ENCODE data around the gene METTL24. TPM values are rescaled to one million over a fixed set of nuclear protein-coding genes. Genes with fewer than 3 reads are reported as not detected.

METTL24 gene, protein sequence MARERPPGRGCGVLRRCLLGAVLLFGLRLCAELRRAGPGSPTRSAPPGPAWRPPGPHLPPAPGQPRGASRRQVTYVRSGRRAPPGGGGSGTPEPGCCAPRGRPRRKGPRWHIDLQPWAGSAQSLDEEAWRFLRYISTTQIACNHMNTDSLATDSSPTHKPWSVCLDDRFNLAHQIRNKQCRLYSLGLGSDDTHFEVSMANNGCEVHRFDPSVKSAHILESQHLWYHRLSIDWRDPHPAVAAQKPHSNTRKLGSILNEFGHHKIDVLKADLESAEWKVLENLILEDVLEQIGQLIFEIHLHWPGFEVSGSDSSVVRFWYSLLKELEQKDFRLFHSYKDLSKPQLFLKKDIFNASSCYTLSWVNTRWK
- total RNA-seq (2014; rRNA removed; shearing (Covaris generic)) = not detected in 2 replicates

GRCh38 chr6:110357664-110358552, at the start of gene METTL24:
Gene METTL24, minus strand, starts transcription at chr6:110358349. Its CDS starts 77 bp downstream, at chr6:110358272.

Other genes with a start within 250 kb of the METTL24 start
- gene WASF1, start 178.7 kb downstream of the METTL24 start, total RNA-seq (2014; rRNA removed; shearing (Covaris generic)) = 6.4 and 8.7 TPM in 2 replicates
- gene CDC40, start 177.9 kb downstream of the METTL24 start, total RNA-seq (2014; rRNA removed; shearing (Covaris generic)) = 11.5 and 14.0 TPM in 2 replicates
- 2.4 and 2.9 TPM in 2 replicates for gene DDO, start 57.2 kb upstream of the METTL24 start, total RNA-seq (2014; rRNA removed; shearing (Covaris generic))
- 0.13 TPM in 1 of 2 replicates, not detected in the other for gene SLC22A16, start 118.3 kb upstream of the METTL24 start, total RNA-seq (2014; rRNA removed; shearing (Covaris generic))